SU-DHL-6 (cell line): ENCODE measurements around the gene SLFNL1.

Source experiments
- CTCF ChIP-seq: fragments of 200-600 bp; sonication (generic); IDR thresholded peaks from one replicate; pipeline ENCODE4 v1.5.1; 2017; ENCODE audit warnings: antibody characterized with exemption, mild to moderate bottlenecking, low read length, moderate library complexity; ENCODE audit not compliant: insufficient read depth, poor library complexity, severe bottlenecking
- EZH2phosphoT487 ChIP-seq: fragments of 200-600 bp; sonication (generic), shearing (Covaris generic); conservative IDR thresholded peaks from 2 replicates; pipeline ENCODE4 v1.6.1; 2018; ENCODE audit warnings: mild to moderate bottlenecking, antibody characterized with exemption, low read length, moderate library complexity, mixed read lengths

GRCh38 chr1:40979241-40980067 is 42.1 kb downstream of the SLFNL1 start, which contains the start of gene CTPS1:
- TF ChIP-seq CTCF, result peak; percentile 23
- TF ChIP-seq EZH2phosphoT487, result no peak
